Activated T-helper 9 cell treated with anti-CD3 and anti-CD28 coated beads, Interleukin-2, amount 50 U/mL, for 16 hours (primary cell): ENCODE results near the gene SYNDIG1.

Experiments
- DNase-seq: peaks from one replicate; pipeline ENCODE4 v3.0.0-alpha.2; 2020; ENCODE audit warnings: low read depth

Gene SYNDIG1

DNA sequence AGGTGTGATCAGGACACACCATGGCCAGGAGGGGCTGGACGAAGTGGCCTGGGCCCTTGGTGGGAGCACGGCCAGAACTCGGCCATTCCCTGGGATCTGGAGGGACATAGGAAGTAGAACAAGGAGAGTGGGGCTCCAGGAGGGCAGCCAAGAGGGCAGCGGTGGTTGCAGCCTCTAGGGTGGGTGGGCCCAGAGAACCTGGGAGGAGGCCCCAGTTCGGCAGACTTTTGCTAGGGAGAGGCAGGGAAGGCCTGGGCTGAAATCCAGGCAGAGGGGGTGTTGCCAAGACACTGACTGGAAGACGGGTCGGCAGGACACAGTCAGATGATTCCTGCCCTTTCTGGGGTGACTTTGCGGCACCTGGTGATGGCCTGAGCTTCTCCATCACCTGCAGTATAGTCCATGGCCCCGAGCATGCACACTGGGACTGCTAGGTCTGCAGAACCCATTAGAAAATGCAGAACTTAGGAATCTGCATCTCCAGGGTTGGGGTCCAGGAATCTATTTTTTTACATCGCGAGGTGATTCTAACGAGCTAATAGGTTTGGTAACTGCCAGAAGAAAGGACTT is 224.8 kb downstream of the SYNDIG1 start:
- DNase-seq: no peak

DNA sequence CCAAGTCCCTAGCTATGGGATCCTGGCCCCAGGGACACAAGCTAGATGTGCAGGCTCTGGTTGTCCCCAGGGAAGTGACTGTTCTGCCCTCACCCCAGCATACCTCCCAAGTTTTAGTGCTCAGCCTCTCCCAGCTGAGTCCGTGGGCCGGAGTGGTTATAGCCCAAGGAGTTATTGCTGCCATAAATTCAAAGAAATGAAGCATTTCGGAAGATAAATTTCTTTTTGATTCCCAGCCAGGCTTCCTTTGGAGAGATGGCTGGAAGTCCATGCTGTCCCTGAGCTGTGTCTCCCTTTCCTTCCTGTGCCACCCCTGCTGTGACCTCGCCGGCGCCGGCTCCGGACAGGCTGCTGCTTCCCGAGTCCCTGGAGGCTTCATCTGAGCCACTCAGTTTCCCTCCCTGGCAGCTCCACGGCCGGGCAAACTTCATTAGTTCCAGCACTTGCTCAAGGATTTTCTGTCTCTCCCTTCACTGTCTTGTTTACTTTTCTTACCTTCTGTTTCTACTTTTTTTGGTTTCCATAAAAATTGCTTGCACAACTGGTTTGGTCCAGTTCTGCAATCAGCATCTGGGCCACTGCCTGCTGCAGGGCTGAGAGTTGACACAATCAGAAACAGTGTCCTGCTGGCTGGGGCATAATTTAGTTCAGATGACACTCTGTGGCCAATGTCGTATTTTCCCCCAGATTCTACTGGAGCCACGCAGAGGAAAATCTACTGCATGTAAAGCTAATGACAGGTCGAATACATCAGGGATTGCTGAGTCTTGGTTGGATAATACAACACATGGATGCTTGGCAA is 225.5 kb downstream of the SYNDIG1 start:
- DNase-seq: no peak

DNA sequence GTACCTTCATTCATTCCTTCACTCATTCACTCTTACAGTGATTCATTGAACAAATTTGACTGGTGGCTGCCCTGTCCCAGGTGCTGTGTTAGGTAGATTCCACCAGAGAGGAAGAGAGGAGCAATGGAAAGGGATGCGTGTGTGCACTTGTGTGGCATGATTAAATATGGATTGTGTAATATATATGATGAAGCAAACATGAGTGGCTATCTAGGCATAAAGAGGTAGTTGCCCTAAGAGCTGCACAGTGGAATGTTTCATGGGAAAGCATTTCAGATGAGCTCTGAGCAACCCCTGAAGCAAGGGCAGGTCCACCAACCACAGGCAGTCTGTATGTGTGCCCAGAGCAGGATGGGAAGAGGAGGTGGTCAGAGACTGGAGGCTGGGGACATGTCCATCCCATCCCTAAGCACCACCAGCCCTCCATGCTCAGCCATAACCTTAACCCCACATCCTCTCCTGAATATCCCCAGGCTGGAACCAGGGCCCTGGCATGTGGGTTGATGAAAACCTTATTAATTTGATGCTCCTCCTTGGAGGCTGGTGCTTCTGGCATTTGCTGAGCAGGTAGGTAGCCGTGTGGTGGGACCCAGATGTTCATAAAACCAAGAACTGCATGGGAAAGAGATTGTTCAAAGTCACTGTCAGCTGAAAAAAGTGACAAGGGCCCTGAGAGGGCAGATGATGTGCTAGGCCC is 226.2 kb downstream of the SYNDIG1 start:
- DNase-seq: no peak

DNA sequence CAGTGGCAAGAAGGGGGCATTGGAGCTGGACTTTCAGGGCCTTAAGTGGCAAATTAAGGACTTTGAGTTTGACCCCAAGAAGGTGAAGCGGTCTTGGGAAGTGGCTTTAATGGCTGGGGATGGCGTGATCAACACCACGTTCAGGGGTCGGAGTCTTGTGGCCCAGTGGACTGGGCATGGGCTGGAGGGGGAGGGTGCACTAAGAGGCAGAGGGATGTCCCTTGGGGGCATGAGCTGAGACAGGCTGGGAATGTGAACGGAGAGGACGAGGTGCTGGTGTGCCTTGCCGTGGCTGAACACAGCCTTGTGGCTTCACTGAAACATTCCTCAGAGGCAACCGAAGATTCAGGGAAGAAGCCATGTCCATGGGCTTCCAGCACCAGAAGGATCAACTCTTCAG is 227.0 kb downstream of the SYNDIG1 start:
- no peak for DNase-seq

DNA sequence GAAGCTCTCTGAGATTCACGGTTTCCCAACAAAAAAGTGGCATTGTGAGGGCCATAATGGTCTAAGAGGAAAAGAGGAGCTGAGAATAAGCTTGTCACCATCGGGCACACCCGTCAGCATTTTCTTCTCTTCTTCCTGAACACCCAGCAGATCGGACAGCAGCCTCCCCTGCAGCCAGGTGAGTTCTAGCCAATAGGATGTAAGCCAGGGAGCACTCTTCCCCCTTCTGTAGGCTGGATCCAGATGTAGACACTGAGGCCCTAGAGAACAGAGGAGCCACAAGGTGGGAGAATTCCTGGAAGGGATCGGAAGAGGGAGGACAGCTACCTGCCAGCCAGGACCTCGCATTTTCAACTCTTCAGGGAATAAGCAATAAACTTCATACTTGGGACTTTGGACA is 228.0 kb downstream of the SYNDIG1 start:
- DNase-seq: no peak

DNA sequence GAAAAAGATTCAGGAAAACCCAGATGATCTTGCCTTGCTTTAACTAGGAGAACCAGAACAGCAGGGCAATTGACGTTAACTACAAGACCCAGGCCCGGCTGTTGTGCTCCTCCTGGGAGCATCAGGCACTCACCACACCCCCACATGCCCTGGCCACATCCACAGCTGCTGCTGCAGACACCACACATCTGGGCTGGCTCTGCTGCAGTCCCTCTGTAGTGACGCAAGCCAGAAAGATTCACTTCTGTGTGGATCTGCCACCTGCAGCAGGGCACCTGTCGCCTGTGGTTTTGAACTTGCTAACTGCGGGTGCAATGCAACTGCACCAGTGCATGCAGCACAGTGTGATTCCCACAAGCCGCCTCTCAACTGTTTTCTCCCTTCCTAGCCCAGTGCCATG is 228.8 kb downstream of the SYNDIG1 start:
- DNase-seq: no peak

DNA sequence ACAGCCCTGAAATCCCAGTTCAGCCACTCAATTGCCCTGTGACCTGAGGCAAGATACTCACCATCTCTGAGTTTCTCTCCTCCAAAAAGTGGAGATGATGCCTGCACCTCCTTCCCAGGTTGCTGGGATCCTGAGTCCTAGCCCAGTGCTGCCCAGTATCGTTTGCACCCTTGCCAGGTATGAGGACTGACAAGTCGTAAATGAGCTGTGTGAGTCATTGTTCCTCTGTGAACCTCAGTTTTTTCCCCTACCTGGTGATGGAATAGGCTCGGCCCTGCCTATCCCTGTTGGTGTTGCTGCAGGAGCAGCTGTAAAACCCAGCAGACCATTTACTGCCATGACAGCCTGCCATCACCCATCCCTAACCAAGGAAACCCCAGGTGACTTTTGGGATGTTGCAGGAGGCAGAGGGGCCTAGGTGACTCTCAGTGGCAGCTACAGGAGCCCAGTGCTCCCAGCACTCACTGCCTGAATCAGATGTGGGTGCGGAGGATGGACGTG is 229.3 kb downstream of the SYNDIG1 start:
- no peak for DNase-seq

DNA sequence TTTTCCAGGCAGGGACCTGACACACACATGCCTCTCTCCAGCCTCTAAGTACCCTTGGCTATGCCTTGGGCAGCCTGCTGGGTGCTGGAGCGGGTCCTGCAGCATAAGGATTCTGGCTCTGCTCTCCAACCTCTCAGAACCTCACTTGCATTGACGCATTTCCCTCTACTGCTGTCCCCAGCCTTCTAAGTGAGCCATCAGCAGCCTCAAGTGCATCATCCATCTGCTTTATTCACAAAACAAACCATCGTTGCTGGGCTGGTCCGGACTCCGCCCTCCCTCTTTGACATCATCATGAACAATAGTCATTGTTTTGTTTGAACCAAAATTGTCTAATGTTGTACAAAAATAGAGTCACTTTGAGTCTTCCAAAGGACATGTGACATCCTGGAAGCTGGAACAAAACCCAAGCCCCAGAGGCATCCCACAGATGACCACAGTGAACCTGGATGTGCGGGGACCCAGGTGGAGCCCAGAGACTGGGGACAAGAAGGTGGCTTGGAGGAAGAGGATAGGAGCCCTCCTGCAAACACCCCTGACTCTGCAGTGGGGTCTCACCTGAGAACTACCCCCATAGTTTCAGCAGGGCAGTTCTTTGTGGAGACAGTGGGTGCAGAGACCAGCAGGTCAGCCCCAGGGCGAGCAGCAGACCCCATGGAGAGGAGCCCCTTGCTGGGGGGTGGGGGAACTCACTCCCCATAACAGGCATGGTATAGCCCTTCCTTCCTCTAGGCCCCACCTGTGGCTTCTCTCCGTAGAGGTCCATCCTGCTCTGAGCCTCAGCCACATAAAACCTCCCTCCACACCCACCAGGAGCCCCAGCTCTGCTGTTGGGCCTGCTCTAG is 230.1 kb downstream of the SYNDIG1 start:
- DNase-seq: no peak

DNA sequence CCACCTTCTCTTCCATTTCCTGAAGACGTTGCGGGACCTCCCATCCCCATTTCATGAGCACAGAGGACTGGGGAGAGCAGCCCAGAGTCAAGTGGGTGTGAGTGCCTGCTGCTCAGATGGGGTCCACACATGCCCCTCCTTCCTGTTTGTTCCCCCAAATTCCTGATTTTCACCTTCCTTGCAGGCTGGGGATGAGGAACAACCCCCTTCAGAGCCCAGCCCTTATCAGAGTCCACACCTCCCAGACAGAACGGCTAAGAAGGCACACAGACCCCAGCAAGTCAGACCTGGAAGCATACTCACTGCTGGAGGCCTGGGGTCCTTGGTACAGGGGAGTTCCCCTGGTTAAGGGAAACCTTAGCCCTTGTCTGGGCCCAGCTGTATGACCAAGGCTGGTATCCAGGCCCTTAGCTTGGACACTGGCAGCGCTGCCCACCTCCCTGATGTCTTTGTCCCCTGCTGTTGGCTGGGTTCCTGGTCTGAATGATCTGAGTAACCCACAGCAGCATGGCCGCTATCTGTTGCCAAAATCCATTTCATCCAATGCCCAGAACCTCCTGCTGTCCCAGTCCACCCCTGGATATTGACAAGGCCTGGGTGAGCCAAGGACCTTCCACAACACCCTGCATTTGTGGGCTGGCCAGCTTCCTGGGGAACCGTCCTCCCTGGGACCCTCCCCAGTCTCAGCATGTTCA is 230.9 kb downstream of the SYNDIG1 start:
- DNase-seq: no peak

DNA sequence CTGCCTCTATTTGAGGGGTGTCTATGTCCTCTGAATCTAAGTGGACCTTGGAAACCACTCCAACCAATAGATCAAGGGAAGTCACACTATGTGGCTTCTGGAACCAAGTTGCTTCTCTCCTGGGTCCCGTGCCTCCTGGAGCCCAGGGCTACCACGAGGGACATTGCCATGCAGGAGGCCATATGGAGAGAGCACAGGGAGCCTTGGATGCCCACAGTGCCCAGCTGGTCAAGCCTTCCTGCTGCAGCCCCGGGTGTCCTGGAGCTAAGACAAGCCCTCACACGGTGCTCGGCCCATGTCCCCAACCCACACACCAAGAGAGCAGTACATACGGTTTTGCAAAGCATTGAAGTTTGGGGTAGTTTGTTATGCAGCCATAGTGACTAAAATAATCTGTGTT is 231.6 kb downstream of the SYNDIG1 start:
- no peak for DNase-seq

DNA sequence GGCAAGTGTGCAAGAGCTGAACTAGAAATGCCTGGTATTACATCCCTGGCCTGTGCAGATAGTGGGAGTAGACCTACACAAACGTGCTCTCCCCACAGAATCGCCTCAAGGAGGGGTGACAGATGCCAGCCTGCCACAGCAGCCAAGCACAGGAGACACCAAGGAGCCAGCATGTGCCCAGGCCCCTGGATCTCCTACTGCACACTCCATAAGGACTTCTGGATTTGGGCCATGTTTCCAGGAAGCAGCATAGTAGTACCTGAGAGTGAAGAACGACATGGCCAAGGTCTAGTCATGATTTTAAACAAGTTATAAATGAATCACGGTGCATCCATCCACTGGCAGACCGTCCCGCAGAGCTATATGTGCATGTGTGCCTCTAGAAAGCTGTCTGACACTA is 232.2 kb downstream of the SYNDIG1 start:
- DNase-seq: no peak

DNA sequence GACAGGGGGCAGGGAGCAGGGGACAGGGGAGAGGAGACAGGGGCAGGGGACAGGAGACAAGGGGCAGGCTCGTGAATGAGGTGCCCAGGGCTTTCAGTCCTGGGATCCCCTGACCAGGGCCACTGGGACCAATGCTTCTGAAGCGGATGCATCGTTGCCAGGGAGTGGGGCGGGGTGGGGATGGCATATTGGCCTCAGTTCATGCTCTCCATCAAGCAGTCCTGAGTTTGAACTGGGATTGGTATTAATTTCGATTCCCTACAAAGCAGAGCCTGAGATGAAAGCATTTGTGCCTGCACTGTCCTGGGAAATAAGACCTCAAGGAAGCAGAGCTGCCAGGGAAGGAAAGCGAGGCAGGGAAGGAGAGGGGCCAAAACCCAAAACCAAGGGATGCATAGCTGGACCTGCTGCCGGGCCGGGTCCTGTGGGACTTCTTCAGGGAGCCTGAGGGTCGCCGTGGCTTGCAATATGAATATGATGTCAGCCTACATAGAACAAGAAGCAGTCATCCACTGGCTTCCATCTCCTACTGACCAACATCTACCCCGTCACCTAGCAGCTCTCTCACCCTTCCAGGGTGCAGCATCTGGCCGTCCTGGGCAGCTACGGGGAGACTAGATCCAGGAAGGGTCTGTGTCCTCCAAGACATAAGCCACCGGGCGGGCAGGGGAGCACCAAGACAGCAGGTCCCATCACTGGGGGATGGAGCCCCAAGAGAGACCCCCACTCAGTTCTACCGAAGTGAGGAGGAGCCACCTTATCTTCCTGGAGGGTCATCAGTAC is 233.3 kb downstream of the SYNDIG1 start:
- DNase-seq: no peak

DNA sequence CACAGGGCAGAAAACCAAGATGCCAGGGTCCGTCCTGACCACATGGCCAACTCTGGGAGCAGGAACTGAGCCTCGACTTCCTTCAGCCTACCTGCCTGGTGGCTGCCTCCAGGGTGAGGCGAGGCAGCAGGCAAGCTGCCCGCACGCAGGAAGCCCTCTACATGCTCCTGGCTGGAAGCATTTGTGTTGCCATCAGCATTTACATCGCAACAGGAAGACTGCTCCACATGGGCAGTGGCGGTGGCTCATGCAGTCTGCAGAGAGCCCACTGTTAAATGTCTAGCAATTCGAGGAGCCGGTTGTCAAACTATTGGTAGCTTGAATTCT is 233.8 kb downstream of the SYNDIG1 start:
- no peak for DNase-seq

DNA sequence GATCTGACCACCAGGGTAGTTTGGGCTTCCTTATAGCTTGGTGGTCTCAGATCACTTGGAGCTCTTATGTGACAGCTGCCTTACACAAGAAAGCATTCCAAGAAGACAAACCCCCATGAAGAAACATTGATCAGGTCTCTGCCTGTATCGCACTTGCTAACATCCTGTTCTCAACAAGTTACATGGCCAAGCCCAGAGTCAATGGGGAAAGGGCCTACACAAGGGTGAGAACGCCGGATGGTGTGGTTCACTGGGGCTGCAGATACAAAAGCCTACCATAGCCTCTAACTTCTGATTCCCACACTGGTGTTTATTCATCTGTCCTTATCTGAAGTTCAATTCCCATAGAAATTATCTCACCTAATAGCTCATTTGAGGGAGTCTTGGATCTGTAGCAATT is 235.5 kb downstream of the SYNDIG1 start:
- DNase-seq: no peak

DNA sequence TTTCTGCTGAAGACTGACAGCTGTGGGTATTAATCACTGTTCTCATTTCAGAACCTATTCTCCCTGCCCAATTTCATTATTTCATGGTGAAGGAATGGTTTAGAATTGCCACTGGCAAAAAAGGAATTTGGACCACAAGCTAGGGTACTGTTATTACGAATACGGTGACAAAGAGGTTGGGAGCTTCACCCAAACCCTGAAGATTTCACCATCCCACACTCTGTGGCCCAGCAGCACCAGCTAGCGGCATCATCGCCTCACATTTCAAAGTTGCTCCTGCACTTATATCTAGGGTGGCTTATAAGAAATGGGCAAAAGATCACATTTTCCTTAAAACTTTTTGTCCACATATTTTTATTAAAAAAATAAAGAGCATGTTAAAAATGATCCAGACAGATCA is 236.1 kb downstream of the SYNDIG1 start:
- DNase-seq: no peak

DNA sequence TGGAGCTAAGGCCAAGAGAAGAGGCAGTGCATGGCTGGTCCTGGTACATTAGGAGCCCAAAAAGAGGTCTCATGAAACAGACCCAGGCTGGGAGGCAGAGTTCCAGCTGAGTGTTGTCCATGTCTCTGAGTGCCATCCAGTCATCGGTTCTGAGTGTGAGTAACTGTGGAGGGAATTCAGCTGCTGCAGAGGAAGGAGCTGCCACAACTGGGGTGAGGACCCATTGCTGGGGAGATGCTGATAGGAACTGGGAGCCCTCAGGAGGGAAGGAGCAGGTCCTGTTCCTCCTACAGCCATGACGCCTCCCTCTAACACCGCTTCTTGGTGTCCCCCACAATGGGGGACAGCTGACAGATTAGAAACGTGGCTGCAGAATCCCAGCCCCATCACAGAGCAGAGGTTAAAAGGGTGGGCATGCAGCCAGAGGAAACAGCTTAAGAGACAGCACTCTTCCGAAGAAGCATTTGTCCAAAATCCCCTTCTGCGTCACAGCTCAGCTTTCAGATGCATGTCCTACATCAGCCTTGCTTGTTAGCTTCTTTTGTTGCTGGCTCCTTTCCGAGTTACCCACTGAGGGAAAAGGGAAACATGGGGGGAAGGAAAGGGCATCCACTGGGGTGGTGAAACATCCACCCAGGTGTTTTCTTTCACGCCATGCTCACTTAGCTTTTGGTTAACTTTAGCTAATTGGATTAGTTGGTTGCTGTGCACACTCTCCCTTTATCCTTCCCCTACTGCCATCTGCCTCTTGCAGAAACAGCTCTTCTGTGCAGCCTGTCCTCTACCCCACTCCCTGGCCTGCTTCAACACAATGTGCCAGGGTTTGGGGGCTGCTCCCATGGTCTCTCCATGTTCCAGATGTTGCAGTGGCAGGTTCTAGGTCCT is 239.2 kb downstream of the SYNDIG1 start:
- no peak for DNase-seq
